Activated CD4-positive, alpha-beta T cell treated with anti-CD3 and anti-CD28 coated beads, Interleukin-2, Interleukin-6, amounts not matched to agents 100 ng/mL and 50 ng/mL, durations not matched to agents 16 hours and 8 hours (primary cell): ENCODE measurements around the gene ABLIM3.
A peak's percentile ranks its signal among the peaks of the same experiment; 100 is the strongest.
"Not testable (repeated sequence)": the region's sequence is repeated elsewhere in the genome, so short reads cannot be mapped to it uniquely, and the experiment has no call there.

ENCODE experiments used
- DNase-seq: peaks from one replicate; pipeline ENCODE4 v3.0.0-alpha.2; 2020

The ABLIM3 gene

DNA sequence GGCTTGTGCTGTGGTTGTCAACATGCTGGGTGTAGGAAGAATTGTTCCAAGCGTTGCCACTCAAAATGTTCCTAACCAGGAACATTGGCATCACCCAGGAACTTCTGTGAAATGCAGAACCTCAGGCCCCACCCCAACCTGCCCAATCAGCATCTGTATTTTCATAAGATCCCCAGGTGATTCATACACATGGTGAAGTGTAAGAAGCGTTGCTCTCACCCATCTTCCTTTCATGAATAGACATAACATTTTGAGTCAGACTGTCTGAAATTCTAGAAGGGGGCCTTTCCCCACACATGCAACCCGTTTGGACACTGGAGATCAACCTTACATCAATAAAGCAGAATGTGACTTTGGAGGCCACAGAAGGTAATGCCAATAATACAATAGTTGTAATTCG lies 121.0 kb downstream of the ABLIM3 start:
- no peak for DNase-seq

DNA sequence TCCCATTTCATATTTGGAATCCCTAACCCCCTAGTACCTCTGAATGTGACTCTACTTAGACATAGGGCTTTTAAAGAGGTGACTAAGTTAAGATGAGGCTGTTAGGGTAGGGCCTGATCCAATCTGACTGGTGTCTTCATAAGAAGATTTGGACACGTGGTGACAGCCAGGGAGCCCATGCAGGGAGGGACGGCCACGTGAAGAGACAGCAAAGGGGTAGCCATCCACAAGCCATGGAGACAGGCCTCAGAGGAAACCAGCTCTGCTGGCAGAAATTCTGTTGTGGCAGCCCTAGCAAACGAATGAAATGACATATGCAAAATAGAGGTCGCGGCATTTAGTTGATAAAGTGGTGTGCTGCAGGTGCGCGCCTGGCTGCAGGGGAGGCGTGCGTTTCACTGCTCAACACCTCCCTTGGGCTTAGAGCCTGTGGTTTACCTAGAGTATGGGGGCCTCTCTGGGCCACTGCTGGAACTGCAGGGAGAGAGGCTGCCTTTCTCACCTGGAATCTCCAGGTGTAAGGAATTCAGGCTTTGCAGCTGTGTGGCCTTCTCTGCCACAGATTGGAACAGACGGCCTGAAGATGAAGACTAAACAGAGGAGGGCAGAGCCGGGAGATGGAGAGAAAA lies 123.3 kb downstream of the ABLIM3 start:
- DNase-seq, result peak; percentile 41

DNA sequence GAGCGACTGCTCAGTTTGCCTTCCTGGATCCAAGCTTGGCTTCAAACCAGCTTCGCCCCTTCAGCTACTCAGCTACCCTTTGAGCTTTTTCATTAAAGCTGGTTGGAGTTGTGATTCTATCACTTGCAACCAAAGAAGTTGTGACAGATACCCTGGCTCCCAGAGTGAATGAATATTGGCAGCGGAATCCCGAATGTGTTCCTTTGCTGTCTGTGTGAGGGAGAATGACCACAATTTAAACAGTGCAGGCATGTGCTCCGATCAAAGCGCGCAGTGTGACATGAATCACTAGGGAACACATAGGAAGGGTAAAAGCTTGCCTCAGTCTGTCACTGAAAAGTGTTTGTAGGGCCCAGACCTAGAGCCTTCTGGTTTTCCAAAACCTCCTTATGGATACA lies 123.8 kb downstream of the ABLIM3 start:
- DNase-seq, result no peak

DNA sequence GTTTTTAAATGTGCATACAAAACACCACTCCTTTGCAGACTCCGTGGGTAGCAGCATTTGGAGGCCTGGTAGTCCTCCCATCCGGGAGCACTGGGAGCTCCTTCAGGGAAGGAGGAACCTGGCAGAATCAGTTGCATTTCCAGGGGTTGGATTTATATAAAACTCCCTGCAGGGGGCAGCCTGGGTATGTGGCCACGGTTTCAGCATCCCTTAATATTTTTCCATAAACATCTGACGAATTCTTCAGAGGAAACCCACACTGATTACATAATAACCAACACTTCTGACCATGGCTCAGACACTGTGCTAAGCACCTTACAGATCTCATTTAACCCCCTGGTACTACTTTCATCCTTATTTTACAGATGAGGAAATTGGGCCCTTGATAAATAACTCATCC lies 124.3 kb downstream of the ABLIM3 start:
- no peak for DNase-seq

DNA sequence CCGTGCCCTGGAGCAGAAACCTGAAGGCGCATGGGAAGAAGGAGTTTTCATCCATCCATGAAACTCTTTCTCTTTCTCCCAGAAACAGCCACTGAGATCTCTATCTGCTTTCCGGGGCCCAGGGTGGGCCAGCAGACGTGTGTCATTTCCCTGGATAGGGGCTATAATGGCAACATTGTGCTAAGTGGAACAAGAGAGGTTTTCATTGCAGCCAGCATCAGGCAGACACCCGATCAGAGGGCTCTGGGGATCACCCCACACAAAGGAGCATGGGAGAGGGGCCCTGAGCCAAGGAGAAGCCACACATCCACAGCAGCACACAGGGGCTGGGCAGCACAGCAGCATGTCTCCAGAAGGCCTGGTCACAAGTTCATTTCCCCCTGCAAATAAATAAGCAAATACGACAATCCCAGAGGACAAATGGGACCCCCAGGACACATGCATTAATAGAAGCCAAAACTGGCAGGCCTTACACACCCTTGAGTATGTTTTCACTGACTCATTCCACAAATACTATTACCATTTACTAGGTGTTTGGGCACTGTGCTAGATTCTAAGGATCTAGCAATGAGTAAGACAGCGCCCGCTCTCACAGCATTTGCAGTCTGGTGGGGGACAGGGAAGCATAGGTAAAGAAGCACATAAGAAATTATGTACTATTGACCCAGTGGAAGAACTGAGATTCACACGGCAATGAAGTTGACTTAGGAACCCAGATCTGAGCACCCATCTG lies 126.1 kb downstream of the ABLIM3 start:
- DNase-seq, result no peak

DNA sequence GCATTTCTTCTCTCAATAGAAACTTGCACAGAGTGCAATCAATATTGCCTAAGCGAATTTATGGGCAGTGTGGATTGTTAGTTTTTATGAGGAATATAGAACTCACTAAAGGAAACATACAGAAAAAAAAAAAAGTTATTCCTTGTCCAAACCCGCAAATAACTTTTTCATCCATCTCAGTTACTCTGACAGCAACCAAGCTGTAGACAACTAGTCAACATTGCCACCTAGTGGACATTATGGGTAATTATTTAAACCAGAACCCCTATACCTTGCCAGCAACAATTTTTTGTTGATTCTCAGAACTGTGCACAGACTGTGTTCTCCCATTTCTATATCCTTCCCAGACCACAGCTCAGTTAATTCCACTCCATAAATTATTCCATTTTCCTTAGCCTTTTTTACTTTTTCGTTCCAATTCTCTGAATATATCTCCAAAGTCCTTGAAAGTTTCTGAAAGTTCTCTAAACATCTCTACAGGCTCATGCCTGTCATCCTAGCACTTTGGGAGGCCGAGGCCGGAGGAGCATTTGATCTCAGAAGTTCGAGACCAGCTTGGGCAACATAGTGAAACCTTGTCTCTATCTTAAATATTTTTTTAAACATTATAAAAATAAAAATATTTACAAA lies 127.8 kb downstream of the ABLIM3 start:
- DNase-seq, result peak; percentile 68

DNA sequence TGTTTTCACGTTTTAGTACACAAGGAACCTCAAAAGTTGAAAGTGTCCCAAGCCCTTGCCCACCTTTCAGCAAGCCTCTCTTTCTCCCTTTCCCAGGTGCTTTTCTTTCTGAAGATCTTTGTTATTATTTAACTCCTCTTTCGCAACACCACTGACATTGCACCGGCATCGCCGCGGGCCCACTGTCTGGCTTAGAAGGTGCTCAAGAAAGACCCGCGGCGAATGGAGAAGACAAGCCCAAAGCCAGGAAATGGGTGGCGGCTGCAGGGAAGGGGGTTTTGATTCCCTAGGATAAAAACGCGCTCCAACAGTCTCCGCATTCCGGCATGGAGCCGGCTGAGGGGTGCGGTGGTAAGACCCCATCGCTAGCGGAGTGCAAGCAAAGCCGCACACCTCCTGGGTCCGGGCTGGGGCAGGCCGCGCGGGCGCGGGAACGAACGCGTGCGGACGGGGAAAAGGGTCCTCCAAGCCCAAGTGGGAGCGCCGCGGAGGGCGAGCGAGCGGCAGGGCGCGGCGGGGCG lies 130.0 kb downstream of the ABLIM3 start:
- no peak for DNase-seq

DNA sequence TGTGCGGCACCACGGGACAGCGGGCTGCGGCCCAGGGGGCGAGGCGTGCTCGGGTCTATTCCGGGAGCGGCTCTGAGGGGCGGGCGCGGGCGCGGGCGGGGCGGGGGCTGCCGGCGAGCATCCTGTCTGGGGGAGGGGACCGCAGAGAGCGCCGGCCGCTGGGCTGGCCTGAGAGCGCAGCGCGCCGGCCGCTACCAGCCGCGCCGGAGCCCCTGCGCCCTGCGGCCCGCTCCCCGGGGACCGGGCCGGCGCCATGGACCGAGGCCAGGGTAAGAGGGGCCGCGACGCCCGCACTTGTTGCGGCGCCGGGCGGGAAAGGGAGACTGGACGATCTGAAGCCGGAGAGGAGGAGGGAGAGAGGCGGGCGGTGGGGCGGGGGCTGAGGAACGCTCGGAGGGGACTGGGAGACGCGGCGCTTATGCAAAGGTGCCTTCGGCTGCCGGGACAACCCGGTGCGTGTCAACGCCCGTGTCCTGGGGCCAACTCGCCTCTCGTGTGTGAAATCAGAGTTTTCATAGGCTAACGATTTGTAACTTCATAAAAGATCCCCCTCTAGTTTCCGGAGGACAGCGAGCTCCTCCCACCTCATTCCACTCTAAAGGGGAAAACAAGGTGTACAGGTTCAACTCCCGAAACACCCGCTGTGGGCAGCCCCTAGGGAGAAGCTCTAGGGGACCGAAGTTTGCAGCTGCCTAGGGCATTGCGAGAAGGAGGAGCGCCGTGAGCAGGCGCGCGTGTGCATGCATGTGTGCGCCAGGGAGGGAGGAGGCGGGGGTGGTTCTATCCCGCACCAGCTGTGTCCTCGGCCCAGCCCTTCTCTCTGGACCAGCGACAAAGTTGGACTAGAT lies 130.6 kb downstream of the ABLIM3 start, which contains the start of gene AFAP1L1:
Gene AFAP1L1 (plus strand): TSS at position 144 of the 848 bp plus-strand sequence. CDS start 110 bp downstream, at position 254.
- no peak for DNase-seq

DNA sequence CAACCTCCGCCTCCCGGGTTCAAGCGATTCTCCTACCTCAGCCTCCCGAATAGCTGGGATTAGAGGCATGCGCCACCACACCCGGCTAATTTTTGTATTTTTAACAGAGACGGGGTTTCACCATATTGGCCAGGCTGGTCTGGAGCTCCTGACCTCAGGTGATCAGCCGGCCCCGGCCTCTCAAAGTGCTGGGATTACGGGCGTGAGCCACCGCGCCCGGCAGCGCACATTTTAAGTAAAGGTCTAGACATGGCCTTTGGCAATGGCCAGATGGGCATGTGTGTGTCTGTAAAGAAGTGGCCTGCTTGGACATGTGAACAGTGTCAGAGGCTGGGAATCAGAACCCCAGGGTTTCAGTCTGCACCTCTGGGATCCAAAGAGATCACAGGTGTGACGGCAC lies 131.5 kb downstream of the ABLIM3 start:
- not testable (repeated sequence) for DNase-seq

DNA sequence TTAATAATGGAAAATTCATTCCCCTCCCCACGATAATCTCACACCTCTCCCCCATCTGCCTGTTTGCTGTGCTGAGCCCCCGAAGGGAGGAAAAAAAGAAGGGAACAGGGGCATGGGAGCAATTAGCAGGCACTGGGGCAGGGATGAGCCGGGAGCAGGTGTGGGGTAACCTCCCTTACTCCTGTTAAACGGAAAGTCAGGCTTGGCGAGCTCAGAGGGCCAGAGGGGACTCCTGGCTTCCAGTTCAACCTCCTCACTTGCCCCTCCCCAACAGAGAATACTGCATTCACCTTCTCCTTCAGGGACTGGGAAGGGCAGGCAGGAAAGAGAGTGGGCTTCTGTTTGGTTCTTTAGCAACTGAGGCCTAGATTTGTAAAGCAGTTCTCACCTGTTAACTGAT lies 131.9 kb downstream of the ABLIM3 start:
- no peak for DNase-seq

DNA sequence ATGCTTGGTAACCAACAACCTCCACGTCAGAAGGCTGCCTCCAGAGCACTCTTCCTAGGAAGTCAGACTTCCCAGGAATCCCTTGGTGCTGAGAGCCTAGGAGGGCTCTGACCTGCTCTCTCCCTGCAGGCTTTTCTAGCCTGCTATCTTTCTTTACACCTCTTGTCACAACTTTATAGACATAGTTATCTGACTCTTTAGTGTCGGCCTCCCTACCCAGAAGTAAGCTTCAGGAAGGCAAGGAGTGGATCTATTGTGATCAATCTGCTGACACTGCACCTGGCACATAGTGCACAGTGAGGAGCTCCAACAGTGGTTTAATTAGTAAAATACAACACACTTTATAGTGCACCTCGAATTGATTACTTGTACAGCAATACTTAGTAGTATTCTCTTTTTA lies 132.7 kb downstream of the ABLIM3 start:
- no peak for DNase-seq

DNA sequence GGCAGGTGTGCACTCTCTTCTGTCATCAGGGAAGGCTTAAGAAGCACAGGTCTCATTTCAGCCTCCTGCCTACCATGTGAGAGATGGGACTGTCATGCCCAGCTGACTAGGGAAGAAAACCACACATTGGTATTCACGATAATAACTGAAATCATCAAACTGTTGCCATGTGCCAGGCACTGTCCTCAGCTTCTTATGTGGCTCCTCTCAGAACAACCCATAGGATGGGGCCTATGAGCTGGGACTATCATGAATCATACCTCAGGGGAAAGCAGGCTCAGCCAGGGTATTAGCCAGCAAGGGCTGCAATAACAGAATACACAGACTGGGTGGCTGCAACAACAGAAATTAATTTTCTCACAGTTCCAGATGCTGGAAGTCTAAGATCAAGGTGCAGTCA lies 133.6 kb downstream of the ABLIM3 start:
- no peak for DNase-seq

DNA sequence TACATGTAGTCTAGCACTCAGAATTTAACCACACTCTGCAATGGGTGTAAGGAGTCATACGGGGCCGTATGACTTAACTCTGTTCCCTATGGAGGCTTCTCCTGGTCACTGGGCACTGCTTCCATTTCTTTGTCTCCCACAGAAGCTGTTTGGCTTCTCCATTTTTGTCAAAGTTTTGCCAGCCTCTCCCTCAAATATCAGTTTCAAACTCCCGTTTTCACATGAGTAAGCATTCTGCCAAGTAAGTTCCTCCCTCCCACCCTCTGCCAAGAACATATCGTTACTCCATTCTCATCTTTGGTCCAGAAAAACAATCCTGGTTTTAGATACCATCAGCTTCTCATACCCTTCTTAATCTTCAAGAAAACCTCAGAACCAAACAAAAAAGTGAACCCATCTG lies 136.5 kb downstream of the ABLIM3 start:
- no peak for DNase-seq

DNA sequence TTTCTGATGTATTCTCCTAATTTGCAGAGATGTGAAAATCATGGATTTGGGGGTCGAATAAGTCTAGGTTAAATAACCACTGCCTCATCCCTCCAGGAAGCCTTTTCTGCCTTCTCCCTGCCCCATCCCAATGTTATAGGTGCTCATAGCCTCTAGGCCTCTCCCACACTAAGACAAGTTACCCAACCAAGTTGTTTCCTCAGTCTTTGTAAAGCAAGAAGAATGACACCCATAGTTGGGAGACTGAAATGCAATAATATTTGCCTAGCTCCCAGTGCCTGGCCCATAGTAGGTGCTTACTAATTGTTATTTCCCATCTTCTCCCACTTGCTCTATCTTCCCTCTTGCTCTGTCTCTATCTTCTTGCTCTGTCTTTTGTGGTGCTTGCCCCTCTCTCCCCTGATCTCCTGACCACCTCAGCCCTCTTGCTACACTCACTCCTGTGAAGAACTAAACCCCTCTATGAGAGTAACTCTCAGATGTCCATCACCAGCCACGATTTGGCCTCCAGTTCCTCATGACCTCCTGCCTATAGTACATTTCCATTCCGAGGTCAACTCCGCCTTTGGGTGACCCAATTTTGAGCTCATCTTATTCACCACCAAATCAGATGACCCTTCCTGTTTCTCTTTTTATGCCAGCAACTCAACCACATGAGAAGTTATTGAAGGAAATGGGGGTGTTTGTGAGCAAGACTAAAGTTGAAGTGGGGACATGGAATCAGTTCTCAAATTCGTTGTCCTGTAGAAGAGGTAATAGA lies 137.3 kb downstream of the ABLIM3 start:
- DNase-seq, result no peak

DNA sequence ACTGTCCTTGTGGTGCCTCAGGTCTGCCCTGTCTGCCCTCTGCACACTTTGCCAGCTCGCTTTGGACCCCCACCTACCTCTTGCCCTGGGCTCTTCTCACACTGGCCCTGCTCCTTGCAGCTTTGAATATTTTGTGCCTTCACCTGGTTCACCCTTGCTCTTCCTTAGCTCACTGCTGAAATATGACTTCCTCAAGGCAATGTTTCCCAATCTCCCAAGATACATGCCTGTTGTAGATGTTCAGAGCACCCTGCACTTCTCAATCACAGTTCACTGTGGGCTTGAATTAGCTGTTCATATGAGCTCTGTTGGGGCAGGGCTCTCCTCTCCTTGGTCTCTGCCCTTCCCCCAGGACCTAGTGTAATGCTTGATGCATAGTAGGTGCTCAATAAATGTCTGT lies 138.4 kb downstream of the ABLIM3 start:
- DNase-seq, result no peak

DNA sequence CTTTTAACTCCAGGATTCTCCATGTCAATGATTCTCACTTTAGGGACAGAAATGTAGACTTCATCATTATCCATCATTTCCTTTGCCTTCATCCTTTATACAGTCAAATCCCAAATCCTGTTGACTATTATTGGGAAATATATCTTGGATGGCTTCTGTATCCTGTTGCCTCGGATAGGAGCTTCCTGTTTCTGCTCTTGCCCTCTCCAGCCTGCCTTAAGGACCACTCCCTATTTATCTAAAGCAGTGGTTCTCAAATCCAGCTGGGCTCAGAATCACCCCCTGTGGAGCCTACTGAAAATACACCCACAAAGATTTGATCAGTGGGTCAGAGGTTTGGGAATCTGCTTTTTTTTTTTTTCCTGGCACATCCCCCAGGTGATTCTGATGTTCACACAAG lies 138.8 kb downstream of the ABLIM3 start:
- no peak for DNase-seq

DNA sequence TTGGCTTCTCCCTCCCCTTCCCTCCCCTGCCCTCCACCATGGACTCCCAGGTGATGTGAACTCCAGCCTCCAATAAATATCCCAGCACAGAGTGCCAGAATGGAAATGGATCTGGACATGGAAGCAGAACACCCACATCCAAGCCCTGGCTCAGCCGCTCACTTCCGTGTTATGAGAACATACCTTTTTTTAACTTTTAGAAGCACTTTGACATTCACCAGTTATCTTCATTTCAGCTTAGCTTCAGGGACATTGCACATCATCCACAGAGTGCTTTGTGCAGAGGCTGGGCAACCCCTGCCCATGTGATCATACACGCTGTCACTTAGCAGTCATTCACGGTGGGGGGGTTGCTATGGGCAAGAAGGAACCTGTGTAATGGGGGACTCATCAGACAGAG lies 139.5 kb downstream of the ABLIM3 start:
- DNase-seq, result no peak

DNA sequence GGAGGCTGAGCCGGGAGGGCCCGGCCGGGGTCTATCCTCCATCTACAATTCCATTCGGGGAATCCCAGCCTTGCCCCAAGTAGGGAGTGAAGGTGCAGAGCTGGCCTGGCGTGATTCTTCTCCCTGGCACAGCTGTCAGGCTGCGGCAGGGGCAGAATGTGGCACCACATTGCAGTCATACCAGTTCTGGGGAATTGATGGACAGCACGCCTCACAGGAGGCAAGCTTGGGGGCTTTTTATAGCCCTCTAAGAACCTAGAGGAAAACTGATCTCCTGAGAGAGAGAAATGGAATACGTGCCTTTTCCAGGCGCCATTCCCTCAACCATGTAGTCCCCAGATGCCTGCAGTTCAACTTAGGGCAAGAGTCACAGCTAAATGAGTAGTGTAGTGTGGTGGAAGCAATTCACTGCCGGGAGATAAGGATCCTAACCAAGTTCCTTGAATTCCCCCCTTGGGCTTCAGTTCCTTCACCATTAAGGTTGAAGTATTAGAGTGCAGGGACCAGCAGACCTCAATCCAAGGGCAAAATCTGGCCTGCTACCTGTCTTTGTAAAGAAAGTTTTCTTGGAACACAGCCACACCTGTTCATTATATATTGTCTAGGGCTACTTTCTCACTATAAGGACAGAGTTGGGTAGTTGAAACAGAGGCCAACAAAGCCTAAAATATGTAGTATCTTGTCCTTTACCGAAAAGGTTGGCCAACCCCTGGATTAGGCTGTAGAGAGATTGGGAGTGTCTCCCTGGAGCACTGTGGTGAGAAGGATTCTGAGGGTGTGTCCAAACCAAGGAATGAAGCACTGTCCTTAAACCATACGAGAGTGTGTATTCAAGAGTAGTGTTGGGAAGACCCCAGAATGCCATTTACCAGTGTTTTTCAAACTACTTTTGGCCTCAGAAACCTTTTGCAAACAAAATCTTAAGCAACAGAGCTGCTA lies 141.0 kb downstream of the ABLIM3 start:
- DNase-seq, result no peak

DNA sequence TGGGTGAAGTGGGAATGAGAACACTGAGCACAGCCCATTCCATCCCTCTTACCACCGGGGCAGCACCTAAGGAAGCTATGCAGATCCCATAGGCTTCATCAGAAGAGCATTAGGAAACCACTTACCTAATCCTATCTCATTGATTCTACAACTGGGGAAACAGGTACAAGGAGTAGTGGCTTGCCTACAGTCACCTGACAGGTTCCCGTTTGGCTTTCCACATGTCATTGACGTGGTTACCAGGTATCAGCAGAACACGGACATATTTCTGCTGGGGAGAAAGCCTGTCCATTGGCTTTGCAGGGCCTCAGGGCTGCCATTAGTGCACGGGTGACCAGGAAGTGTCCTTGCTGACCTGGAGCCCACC lies 141.7 kb downstream of the ABLIM3 start:
- no peak for DNase-seq

DNA sequence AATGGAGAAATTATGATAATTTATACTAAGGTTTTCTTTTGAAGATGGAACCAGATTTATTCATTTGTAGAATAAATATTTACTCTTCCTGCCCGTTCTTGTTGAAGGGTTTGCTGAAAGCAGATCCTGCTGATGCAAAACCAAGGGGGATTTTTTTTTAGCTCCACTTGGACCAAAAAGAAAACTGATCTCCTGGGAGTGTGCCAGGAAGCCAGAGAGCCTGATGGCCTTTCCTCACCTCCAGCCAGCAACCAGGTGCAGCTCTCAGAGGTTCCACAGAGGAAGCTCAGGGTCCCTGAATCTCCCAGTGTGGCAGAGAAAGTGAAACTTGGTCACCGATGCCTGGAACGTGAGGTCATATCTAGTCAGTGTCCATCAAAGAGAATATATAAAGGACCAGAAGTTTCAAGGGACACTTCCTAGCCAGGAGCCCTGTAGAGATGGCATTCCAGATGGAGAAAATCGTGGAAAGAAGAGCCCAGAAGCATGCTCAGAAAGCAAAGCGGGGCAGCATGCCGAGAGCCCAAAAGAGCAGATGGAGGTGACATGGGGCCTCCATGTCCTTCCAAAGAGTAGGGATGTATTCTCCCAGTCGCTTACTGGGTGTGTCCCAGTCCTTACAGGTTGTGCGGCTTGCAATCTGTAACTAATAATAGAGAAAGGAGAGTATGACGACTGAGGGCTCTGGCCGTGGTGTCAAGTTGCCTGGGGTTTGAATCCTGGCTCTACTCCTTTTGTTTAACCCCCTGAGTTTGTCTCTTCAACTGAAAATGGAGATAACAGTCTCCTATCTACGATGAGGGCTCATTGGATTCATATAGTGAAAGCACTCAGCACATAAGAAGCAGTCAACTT lies 142.6 kb downstream of the ABLIM3 start:
- no peak for DNase-seq
